Keratinocyte (primary cell): ENCODE results near the gene CADM2. TPM values are rescaled to one million over a fixed set of nuclear protein-coding genes. Genes with fewer than 3 reads are reported as not detected.

Experiments
- DNase-seq: peaks from one replicate; pipeline ENCODE4 v3.0.0-alpha.2; 2011; ENCODE audit warnings: low read depth, missing footprints, low spot score
- FAIRE-seq: peaks from 2 replicates; lab custom pipeline; 2011; peaks lifted over from hg19 to GRCh38; lab: Jason Lieb, UNC
- H2AFZ ChIP-seq: 2 replicates; pipeline ENCODE4 v1.6.0; 2012; ENCODE audit warnings: low read length, control low read depth, inconsistent platforms; ENCODE audit not compliant: control insufficient read depth
- H3K27ac ChIP-seq: 2 replicates; pipeline ENCODE4 v1.5.1; 2011; ENCODE audit warnings: low read length; ENCODE audit not compliant: control insufficient read depth, insufficient read depth
- H3K27me3 ChIP-seq: 3 replicates; pipeline ENCODE4 v1.6.0; 2011; ENCODE audit warnings: low read length; ENCODE audit not compliant: control insufficient read depth, insufficient read depth; ENCODE audit errors: extremely low read depth
- H3K36me3 ChIP-seq, 2 experiments: 2 replicates in 1 of 2; 3 replicates in 1 of 2; pipeline ENCODE4 v1.5.1; 2011; ENCODE audit warnings: low read length in 2 of 2, mild to moderate bottlenecking in 1 of 2; ENCODE audit not compliant: control insufficient read depth in 2 of 2, insufficient read depth in 2 of 2; ENCODE audit errors: extremely low read depth in 1 of 2
- H3K4me1 ChIP-seq: 3 replicates; pipeline ENCODE4 v1.5.1; 2011; ENCODE audit warnings: low read length; ENCODE audit not compliant: control insufficient read depth, insufficient read depth; ENCODE audit errors: extremely low read depth
- H3K4me2 ChIP-seq: 3 replicates; pipeline ENCODE4 v1.6.0; 2011; ENCODE audit warnings: low read depth, low read length; ENCODE audit not compliant: control insufficient read depth, insufficient read depth; ENCODE audit errors: extremely low read depth
- H3K4me3 ChIP-seq, 3 experiments: fragments of 200-600 bp in 1 of 3; sonication (generic) in 1 of 3; 2 replicates in 2 of 3; 3 replicates in 1 of 3; pipeline ENCODE4 v1.5.1; 2011 to 2016; ENCODE audit warnings: low read length in 3 of 3, mild to moderate bottlenecking in 3 of 3, control low read depth in 2 of 3, inconsistent platforms in 1 of 3, low read depth in 1 of 3, mixed read lengths in 1 of 3, mixed run types in 1 of 3, moderate library complexity in 1 of 3; ENCODE audit not compliant: control insufficient read depth in 2 of 3, insufficient read depth in 2 of 3; ENCODE audit errors: extremely low read depth in 1 of 3
- H3K79me2 ChIP-seq: 2 replicates; pipeline ENCODE4 v1.6.0; 2012; ENCODE audit warnings: low read length; ENCODE audit not compliant: control insufficient read depth, insufficient read depth
- H3K9ac ChIP-seq: 3 replicates; pipeline ENCODE4 v1.6.0; 2011; ENCODE audit warnings: low read length; ENCODE audit not compliant: control insufficient read depth, insufficient read depth; ENCODE audit errors: extremely low read depth
- H3K9me1 ChIP-seq: 3 replicates; pipeline ENCODE4 v1.6.0; 2011; ENCODE audit warnings: low read length; ENCODE audit not compliant: control insufficient read depth, insufficient read depth; ENCODE audit errors: extremely low read depth
- H3K9me3 ChIP-seq: 2 replicates; pipeline ENCODE4 v1.5.1; 2012; ENCODE audit warnings: low read depth, low read length; ENCODE audit not compliant: control insufficient read depth
- H4K20me1 ChIP-seq: 3 replicates; pipeline ENCODE4 v1.6.0; 2011; ENCODE audit warnings: low read length; ENCODE audit not compliant: control insufficient read depth, insufficient read depth; ENCODE audit errors: extremely low read depth
- CTCF ChIP-seq, 3 experiments: IDR thresholded peaks in 1 of 3; conservative IDR thresholded peaks in 1 of 3; optimal IDR thresholded peaks in 1 of 3; 2 replicates in 2 of 3; 3 replicates in 1 of 3; pipeline versions ENCODE3 to v1.5.1; 2011; ENCODE audit warnings: low read length in 3 of 3, mild to moderate bottlenecking in 3 of 3, moderate library complexity in 2 of 3, control low read depth in 1 of 3, inconsistent platforms in 1 of 3; ENCODE audit not compliant: insufficient read depth in 2 of 3; ENCODE audit errors: extremely low read depth in 1 of 3
- EZH2 ChIP-seq: IDR thresholded peaks from one replicate; pipeline ENCODE4 v1.6.1; 2012; ENCODE audit warnings: inconsistent platforms, mild to moderate bottlenecking, low read length, moderate library complexity
- dilution Hi-C: fragments of 300-500 bp; cut with MboI; formaldehyde crosslinking; loops from one replicate; pipeline ENCODE4 v1.7.0; 2020; ENCODE audit warnings: low sequenced_read_pairs; ENCODE audit not compliant: extremely low pct_ligation_motif_present
- polyA plus RNA-seq, 5 experiments: library from polyadenylated mRNA; depleted of rRNA in 3 of 5; stranded (reverse) in 3 of 5; stranded (forward) in 1 of 5; unstranded in 1 of 5; fragments of >200 nt; gene quantifications; 1 replicate in 1 of 5; 2 replicates in 3 of 5; 3 replicates in 1 of 5; pipeline versions ENCODE4 v1.2.1 to v1.2.3, GENCODE V29; 2011 to 2012; ENCODE audit warnings: missing spikeins in 2 of 5, low read depth in 1 of 5, low replicate concordance in 1 of 5

The CADM2 gene
- polyA plus RNA-seq, 1 donor (not counting 4 experiments of a cell fraction or from before 2014, with no cell fraction given) = not detected

DNA sequence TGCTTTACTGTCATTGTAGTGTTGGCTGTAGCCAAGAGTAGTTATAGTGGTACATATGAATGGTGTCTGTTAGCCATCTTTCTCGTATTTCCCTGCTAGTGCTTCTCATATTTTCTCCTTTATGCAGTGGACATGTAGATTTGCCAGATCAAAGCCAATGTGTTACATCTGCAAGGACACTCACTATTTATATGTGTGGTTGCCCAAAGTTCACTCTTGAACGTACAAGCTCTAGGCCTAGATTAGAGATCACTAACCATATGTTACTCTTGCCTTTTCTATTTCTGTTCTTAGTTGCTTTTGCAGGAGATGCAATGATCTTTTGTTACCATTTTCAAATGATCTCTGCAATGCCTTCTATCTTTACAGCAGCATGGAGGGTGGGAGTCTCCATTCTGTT lies 78.4 kb downstream of the CADM2 start:
- Histone ChIP-seq H2AFZ (no peak overlapping the region), H3K36me3 (no peaks in the 10 kb centered on the region), H3K9ac (no peak overlapping the region), H3K27ac (no peak overlapping the region), H4K20me1 (no peaks in the 10 kb centered on the region), H3K9me3 (no peaks in the 10 kb centered on the region), H3K79me2 (no peaks in the 10 kb centered on the region), H3K9me1 (no peaks in the 10 kb centered on the region), H3K4me2 (no peak overlapping the region), H3K4me3 (no peak overlapping the region), H3K27me3 (no peaks in the 10 kb centered on the region), H3K4me1 (no peaks in the 10 kb centered on the region)
- TF ChIP-seq CTCF (optimal IDR thresholded peaks at IDR 0.05 in 1 of 3, IDR thresholded peaks at IDR 0.05 in 1 of 3, conservative IDR thresholded peaks at IDR 0.05 in 1 of 3; ENCODE audit: extremely low read depth in 1 of 3, insufficient read depth in 2 of 3, low read length in 3 of 3) (no peak), EZH2 (no peak)
- dilution Hi-C loops = no loop called here
- FAIRE-seq (no peak), DNase-seq (no peak)

DNA sequence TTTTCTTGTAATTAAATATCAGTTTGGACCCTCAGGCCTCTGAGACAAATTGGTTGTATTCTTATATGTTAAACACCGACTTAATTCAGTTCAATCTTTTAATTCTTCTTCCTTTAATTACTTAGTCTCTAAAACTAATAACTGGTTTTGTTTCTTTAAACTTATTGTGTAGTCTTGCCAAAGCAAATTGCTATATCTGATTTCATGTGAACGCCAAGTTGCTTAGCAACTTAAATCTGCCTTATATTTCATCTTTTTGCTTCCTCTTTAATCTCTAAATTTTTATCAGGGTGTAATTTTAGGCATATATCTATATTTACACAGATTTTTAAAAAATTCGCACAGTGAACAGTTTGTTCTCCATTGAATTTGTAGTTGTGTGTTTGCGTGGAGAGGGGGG lies 82.2 kb downstream of the CADM2 start:
- Histone ChIP-seq H3K27me3 (no peaks in the 10 kb centered on the region), H2AFZ (no peak overlapping the region), H3K4me2 (no peak overlapping the region), H3K27ac (no peak overlapping the region), H3K36me3 (no peaks in the 10 kb centered on the region), H3K9me3 (no peaks in the 10 kb centered on the region), H3K4me3 (no peak overlapping the region), H4K20me1 (no peaks in the 10 kb centered on the region), H3K4me1 (no peaks in the 10 kb centered on the region), H3K9ac (no peak overlapping the region), H3K79me2 (no peaks in the 10 kb centered on the region), H3K9me1 (no peaks in the 10 kb centered on the region)
- DNase-seq (no peak), FAIRE-seq (no peak)
- TF ChIP-seq EZH2 (no peak), CTCF (optimal IDR thresholded peaks at IDR 0.05 in 1 of 3, IDR thresholded peaks at IDR 0.05 in 1 of 3, conservative IDR thresholded peaks at IDR 0.05 in 1 of 3; ENCODE audit: extremely low read depth in 1 of 3, insufficient read depth in 2 of 3, low read length in 3 of 3) (no peak)
- dilution Hi-C loops = no loop called here
